Fibroblast of lung (primary cell): Measurements from ENCODE around the gene ARFIP1.

Experiments
- EZH2 ChIP-seq: IDR thresholded peaks from 2 replicates; pipeline ENCODE4 v1.5.1; 2012; ENCODE audit warnings: low read length, control low read depth, mild to moderate bottlenecking; ENCODE audit errors: missing control alignments
- TF ChIP-seq, protein P1 (sequence below), 2 donors: IDR thresholded peaks in 1 of 2; conservative IDR thresholded peaks in 1 of 2; 1 replicate in 1 of 2; 2 replicates in 1 of 2; pipeline ENCODE4 v1.5.1; 2011 to 2012; ENCODE audit warnings: low read length in 2 of 2, control low read depth in 1 of 2, inconsistent platforms in 1 of 2, low read depth in 1 of 2, mild to moderate bottlenecking in 1 of 2

DNA sequence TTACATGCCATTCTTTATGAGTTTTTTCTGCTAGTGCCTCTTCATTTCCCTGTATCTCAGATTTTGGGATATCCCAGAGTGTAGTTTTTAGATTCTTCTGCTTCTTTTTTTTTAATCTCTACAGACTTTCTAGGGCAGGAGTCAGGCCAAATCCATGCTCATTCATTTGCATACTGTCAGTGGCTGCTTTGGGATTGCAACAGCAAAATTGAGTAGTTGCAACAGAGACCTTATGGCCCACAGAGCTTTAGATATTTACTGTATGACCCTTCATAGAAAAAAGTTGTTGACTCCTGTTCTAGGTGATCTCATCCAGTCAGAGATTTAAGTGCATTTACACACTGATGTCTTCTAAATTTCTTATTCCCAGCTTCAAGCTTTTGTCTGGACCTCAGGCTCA, 35.3 kb downstream of the ARFIP1 start:
- TF ChIP-seq, protein P1, sequence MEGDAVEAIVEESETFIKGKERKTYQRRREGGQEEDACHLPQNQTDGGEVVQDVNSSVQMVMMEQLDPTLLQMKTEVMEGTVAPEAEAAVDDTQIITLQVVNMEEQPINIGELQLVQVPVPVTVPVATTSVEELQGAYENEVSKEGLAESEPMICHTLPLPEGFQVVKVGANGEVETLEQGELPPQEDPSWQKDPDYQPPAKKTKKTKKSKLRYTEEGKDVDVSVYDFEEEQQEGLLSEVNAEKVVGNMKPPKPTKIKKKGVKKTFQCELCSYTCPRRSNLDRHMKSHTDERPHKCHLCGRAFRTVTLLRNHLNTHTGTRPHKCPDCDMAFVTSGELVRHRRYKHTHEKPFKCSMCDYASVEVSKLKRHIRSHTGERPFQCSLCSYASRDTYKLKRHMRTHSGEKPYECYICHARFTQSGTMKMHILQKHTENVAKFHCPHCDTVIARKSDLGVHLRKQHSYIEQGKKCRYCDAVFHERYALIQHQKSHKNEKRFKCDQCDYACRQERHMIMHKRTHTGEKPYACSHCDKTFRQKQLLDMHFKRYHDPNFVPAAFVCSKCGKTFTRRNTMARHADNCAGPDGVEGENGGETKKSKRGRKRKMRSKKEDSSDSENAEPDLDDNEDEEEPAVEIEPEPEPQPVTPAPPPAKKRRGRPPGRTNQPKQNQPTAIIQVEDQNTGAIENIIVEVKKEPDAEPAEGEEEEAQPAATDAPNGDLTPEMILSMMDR (conservative IDR thresholded peaks at IDR 0.05 in 1 of 2, IDR thresholded peaks at IDR 0.05 in 1 of 2; ENCODE audit: low read depth in 1 of 2, low read length in 2 of 2) = no peak
- TF ChIP-seq EZH2 = no peak
